Fibroblast of skin of back (primary cell): Measurements from ENCODE around the gene TSTD1. TPM values are rescaled to one million over a fixed set of nuclear protein-coding genes. Genes with fewer than 3 reads are reported as not detected.

Experiments
- DNase-seq: peaks from one replicate; pipeline ENCODE4 v3.0.0-alpha.2; 2013
- polyA plus RNA-seq, 2 experiments: library from polyadenylated mRNA; unstranded; fragments of 120-200 nt; gene quantifications; one replicate each; pipeline ENCODE4 v1.2.1, GENCODE V29; 2013; ENCODE audit not compliant: insufficient read length in 2 of 2

TSTD1 gene, protein sequence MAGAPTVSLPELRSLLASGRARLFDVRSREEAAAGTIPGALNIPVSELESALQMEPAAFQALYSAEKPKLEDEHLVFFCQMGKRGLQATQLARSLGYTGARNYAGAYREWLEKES
- polyA plus RNA-seq (2013, experiment 1 of 2; ENCODE audit: insufficient read length), result not detected
- polyA plus RNA-seq (2013, experiment 2 of 2; ENCODE audit: insufficient read length), result not detected

DNA sequence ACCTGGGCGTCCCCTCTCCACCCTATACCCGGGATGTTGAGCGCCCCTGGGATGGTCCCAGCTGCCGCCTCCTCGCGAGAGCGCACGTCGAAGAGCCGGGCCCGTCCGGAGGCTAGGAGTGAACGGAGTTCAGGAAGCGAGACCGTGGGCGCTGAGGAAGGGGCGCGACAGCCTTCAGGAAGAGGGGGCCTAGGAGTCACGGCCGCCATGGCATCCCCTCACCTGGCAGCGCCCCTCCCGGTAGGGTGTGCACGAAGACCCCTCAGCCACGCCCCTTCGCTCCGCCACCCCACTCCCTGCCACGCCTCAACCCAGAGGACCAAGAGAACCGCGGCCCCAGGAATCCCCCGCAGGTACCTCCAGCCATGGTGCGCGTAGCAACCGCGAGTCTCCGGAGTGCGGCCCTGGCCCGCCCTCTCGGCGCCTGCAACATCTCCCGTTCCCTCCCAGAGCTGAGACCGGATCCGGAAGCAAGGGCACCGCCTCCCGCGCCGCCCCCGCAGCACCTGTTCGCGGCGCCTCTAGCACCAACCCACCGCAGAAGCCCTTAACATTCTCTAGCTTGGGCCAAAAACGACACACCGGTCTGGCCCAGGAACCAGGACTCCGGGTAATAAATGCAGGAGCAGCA lies at the start of gene TSTD1:
Gene TSTD1 (minus strand): TSS at position 442 of the 631 bp plus-strand sequence. CDS start 75 bp downstream, at position 367.
- DNase-seq, result no peak

DNA sequence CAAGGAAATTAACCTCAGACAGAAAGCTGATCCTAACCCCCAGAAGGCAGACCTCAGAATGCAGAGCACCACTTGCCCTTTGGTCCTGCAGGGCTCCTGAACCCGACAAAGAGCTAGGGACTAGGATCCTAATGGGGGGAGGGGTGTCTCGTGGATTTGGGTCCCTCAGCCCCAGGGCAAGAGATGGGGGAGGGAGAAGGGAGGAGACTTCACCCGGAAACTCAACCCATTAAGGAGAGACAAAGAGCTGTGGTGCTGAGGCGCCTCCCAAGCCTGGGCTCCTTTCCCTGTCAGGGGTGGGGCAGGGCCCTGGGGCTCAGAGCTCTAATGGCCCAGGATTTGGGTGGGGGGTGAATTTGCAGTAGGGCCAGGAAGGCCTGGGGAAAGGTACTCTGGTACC lies 47.7 kb upstream of the TSTD1 start:
- no peak for DNase-seq

DNA sequence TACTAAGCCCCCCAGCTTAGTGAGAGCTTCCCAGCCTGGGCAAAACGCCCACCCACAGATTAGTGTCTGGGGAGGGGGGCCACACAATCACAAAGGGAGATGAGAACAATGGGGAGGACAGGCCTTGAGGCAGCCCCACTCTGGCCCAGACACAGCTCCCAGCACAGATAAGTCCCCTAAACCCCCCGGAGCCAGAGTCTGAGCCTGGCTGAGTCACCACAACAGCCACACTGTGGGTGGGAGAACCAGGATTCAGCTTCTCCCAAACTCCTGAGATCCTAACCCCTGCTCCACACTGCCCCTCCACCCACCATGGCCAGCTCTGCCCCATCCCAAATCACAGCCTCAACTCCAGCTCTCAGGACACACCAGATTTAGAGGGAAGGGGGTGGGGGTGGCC lies 46.4 kb upstream of the TSTD1 start:
- peak; percentile 34 for DNase-seq

DNA sequence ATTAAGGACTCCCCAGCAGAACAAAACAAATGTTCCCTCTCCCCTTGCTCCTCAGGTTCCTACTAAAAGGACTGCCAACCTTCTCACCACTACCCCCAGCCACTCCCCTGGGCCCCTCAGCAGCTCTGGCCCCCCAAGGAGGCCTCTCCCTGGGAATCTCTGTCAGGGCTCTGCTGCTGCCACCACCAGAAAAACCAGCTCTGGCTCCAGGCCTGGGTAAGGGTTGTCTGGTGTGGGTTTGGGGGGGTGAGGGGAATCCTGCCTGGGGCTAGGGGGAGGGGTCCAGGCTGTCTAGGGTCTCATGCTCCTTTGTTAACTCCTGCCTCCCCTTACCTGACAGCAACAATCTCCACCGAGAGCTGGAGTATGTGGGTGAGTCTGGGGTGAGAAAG lies 45.8 kb upstream of the TSTD1 start:
- DNase-seq, result no peak

DNA sequence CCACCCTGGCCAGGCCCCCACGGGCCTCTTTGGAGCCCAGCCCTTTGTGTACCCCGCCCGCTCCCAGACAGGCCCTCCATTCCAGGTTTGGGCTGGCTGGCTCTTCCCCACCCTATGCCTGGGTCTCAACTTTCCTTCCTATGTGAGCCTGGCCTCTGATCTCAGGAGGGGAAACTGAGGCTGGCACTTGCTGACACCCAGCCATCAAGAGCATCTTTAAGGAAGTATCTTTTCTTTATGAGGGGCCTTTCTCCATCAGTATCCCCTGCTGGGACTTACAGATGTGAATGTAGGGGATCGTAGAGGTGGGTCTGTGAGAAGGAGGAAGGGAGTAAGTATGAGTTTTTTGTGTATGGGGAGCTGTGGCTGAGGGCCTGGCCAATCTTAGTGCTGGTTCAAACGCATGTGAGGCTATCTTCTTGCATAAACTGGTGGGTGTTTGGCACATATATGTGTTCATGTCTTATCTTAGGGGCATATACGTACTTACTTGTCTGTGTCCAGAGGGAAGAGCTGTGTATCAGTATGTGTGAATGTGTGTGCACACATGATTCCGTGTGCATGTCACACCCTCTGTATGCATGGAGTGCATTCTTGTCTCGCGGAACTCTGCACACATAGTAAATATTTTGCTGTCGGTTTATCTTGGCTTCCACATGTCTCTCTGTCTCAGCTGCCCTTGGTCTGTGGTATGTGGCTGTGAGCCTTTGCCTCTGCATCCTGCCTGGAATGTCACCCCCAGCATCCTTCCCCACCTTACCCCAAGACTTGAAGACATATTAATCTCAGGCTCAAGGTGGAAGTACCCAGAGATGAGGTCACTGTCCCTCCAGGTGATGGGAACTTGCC lies 45.2 kb upstream of the TSTD1 start:
- no peak for DNase-seq

DNA sequence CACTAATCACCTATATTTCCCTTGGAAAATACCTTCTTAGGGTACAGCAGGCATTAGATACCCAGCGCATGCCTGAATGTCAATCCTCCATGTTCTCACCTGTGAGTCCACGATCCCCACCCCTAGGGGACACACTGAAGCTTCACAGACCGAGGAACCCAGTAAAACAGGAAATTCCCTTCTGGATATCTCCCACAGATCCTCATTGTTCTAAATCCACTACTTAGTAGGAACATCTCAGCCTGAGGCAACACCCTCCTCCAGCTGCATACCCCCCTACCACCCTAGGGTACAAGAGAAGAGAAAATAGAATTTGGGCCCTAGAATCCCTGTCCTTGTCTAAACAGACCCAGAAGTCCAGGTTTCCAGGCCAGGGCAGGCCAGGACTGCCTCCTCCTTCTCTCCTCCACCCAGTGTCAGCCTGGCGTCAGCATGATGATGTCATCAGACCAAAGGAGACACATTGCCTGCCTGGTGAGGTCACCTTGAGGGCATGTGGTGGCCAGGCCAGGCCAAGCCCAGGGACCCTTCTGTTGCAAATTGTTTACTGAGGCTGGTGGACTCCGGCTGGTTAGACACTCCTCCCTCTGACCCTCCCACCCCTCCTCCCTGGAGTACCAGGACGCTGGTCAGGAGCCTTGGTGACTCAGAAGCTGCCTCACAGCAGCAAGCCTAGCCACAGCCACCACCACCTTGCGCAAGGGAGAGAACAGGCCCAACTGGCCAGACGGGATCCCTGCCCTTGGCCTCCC lies 44.4 kb upstream of the TSTD1 start:
- peak; percentile 81 for DNase-seq

DNA sequence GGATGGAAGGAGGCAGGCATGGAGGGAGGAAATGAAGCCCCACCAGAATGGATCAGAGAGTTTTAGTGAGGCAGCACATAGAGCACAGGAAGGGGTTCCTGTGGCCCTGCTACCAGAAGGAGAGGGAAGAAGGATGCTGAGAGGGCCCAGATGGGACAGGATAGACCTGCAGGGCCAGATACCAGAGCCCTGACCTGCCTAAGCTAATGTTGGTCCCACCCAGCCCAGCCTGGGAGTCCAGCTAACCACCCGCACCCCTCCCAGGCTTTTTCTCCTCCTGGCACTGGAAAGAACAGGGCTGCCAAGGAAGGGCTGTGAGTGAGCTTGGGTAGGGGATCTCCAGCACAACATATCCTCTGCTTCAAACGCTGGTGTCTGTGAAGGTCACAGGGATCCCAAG lies 43.7 kb upstream of the TSTD1 start:
- no peak for DNase-seq

DNA sequence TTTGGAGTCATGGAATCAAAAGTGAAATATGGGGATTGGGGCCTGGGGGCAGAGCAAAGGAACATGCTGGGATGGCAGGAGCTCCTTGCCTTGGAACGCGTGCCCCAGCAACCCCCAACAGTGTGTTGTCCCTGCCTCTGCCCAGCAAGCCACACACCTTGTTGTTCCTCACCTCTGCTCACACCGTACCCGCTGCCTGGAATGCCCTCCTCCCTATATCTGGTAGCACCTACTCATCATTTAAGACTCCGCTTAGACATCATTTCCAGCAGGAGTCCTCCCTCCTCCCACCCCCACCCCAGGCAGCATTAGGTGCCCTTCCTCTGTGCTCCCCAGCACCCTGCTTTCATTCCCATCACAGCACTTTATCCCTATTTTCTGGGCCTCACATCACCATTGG lies 42.8 kb upstream of the TSTD1 start:
- no peak for DNase-seq

DNA sequence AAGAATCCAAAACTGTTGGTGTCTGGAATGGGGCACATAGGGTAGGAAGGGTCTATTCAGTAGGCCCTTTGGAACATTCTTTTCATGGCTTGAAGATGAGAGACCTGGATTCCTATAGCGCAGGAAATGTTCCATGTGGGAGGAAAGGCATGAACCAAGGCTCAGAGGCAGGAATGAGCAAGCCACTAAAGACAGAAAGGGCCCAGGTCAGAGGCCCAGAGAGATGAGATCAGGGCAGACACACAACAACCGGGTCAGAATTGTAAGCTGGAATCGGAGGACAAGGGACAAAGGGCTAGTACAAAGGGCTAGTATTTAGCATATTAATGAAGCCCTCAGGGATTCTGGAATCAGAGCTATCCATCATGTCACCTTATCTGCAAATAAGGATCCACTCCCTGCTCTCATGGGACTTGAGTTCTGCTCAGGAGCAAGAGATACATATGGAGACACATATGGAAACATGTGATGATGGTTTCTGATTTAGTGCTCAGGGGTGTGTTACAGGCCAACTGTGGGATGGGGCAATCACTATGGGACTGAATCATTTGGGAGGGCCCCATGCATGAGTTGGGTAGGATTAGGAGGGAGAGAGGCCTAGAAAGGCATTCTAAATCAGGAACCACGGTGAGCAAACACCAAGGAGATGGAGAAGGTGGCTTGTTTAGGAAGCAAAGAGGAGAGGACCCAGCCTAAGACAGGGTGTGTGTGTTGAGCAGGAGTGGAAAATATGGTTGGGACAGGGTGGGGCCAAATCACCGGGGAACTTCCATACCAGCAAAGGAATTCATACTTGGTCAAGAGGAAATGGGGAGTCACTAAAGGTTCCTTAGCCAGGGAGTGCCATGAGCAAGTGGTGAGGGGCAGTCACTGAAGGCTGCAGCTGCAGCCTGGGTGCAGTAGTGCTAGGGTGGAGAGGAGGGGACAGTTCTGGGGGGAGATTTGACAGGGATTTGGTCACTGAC lies 42.0 kb upstream of the TSTD1 start:
- peak; percentile 40 for DNase-seq

DNA sequence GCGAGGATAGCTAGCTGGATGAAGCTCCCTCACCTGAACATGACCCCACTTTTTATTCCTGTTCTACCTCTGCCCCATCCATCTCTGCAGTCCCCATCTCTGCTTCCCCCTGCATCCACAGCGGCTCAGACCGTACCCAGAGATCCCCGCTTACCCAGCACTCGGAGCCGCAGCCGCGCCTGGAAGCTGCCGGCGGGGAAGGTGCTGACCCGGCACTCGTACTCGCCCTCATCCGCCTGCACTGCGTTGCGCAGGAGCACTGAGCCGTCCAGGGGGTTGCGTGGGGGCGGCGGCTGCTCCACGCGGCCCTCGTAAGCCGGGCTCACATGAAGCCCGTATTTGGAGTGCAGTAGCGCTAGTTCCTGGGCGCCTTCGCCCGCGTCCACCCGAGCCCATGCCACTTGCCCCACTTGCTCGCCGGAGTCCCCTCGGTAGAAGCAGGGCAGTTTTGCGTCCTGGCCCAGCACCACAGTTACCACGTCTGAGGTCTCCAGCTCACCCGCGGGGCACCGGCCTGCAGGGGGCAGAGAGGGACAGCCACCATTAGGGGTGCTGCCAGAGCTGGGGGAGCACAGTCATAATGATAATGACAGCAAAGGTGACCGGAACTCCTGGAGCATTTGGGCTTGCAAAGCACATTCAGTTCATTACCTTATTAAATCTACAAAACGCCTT lies 40.8 kb upstream of the TSTD1 start:
- DNase-seq, result no peak

DNA sequence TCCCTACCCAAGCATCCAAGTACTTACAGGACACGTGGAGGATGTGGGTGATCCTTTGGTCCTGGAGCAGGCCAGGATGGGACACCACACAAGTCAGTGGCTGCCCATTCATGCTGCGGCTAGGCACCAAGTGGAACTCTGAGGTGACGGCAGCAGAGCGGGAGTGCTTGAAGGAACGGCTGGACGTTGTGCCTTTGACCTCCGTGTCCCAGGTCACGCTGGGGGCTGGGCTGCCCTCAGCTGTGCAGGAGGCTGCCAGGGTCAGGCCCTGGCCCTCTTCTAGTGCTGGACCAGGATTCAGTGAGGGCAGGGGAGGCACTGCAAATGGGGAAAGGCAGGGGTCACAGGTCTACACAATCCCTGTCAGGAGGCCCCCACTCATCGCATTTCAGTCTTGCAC lies 38.7 kb upstream of the TSTD1 start:
- no peak for DNase-seq

DNA sequence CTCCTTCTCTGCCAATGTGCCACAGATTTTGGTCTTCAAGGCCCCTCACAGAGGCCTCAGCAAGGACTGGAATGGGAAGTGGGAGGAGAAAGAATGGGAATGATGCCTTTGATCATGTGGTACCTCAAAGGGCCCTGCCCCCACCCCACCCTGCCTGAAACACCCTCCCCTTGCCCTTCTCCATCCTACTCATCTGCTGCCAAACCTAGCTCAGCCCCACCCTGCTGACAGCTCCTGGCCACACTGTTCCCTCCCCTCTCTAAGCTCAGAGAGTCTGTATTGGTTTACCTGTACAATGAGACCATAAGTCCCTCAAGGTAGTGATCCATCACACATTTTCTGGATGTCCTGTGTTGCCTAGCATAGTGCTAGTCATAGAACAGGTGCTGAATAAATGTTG lies 37.6 kb upstream of the TSTD1 start:
- DNase-seq, result no peak

DNA sequence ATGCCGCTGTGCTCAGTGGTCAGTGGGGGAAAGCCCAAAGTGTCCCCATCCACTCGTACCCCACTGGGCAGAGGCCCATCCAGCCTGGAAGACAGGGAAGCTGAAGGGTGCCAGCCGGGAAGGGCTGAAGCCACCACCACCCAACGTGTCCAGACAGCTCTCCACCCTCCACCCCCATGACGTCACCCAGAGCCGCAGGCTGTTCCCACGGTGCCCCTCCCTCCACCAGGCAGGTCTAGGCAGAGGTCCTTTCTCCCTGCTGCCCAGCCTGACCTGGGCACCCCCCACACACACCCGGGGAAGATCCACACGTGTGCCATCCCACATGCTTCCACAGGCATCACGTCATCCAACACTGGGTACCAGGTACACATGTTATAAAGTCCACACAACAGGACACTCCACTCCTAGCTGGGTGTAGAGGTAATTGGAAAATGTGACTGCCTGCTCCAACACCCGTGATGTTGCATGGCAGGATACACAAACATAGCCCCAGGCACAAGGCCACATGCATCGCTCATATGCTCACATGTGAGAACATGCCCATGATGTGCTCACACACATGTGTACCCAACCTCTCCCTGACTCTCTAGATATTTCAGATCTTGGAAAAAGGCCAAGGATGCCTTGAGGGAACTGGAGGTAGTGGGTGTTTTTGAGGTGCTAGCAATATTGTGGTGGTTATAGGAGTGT lies 36.1 kb upstream of the TSTD1 start:
- DNase-seq, result no peak

DNA sequence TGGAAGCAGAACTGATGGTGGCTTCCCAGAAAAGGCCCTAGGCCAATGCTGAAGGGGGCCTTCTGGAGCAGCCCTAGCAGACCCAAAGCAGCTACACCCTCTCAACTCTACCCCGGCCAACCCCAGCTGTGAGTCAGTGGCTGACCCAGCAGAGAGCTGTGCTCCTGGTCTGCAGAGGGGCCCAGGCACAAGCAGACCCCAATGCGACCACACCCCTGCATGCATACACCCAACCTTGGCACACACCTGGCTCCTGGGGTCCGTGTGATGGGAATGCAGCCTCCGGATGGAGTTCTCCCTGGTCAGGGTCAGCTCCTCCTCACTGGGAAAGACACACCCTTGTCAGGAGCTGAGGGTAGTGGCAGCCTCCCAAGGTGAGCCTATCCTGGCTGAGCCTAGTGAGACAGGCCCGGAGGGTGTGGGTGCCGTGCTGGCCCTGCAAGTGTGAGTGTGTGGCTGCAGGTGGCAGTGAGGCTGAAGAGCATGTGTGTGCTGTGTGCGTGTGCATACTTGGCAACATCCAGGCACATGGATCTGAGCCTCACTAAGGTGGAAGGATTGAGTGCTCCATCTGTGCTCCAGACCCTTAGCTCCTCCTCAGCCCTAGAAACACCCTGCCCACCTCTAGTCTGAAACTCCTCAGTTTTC lies 34.8 kb upstream of the TSTD1 start:
- no peak for DNase-seq

DNA sequence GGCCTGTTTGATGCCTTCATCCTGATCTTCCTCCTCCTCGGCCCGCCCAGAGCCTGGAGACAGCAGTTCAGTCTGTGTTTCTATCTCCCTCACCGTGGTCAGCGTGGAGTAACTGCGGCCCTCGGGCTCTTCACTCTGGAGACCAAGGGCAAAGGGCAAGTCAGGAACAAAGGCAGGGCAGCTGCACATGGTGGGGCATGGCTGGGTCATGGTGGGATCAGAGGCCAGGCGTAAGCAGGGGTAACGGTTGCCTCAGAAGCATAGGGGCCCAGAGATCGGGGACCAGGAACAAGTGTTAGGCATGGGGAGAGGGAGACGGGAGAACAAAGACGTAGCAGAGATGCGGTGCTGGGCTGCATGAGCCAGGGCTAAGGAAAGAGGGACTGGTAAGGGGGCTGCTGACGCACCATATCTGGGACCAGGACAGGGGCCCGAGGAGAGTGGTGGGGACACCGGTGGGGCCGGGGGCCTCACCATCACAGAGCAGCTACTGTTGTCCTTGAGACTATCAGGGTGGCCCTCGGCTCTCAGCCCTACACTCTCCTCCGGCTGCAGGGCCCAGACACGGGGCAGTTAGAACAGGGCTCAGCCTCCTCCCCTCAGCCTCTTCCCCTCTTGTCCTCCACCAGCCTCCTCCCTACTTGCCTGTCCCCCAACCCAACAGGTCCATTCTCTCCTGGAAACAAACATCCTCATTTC lies 34.1 kb upstream of the TSTD1 start:
- DNase-seq, result no peak

DNA sequence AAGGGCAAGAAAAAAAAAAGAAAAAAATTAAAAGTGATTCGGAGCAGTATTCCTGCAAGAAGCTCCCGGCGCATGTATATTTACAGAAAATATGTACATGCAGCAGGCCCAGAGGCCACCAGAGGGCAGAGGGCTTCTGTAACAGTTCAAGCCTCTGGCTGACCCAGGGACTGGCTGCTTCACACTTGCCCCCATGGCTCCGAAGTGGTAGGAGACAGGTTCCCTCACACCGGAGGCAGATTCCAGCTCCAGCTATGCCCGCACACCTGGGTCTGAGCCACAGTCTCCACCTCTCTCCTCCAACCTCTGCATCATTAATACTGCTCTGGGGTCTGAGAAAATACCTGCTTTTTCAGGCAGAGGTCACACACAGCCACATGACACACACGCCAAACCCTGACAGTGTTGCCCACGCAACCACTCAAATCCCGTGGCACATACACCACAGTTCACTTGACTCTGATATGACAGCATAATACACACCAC lies 33.2 kb upstream of the TSTD1 start:
- DNase-seq, result peak; percentile 42

DNA sequence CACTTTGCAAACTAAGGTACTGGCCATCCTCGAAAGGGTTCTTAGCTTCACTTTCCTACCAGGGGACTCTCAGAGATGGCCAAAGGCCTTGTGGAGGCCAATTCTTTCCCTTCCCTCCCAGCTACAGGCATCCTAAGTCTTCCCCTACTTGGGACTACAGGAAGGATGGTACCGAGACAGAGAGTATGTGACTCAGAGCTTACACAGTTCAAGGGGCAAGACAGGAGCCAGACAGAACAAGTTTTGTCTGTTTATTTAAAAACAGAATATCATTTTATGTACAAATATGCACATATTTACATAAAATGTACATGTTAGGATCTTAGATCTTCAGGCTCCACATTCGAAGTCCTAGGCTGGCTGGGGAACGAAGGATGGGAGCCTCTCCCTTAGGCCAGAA lies 32.0 kb upstream of the TSTD1 start:
- DNase-seq, result no peak

DNA sequence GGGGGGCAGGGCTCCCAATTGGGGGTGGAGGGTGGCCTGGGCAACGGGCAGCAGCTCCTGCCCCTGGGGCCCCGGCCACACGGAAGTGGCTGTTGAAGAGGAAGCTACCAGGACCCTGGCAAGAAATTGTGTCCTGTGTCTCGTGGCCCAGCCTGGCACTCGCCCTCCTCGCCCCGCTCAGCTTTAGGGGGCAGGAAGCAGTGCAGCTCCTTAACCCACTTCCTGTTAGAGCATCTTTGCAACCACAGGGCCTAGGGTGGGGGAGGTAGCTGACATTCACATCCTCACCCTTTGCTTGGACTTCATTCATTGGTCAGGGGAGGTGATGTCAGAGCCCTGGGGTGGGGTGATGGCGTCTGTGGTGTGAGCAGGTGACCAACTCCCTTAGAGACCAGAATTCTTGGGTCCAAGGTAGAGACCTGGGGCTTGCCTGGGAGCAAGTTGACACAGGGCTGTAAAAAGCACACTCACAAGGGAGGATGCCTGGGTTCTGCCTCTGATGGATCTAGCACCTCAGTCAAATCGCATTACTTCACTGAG lies 31.0 kb upstream of the TSTD1 start, which contains the start of gene ARHGAP30:
Gene ARHGAP30 (minus strand): TSS at position 161 of the 540 bp plus-strand sequence. CDS start 267 bp downstream, outside the sequence.
- DNase-seq, result no peak

DNA sequence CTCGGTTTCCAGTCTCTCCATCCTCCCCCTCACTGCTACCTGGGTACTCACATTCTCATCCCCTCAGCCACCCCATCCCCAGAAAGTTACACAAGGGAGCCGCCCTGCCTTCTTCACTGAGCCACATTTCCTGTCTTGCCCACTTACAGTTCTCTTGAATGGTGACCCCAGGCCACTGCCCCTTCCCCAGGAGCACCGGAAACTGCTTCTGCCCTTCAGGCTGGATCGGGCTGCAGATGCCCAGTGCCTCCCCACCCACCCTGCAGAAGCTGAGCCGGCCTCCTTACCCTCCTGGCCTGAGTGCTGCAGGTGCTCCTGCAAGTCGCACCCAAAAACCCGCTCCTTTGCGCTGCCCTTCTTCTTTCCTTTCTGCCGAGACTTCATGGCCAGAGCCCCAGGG lies 30.5 kb upstream of the TSTD1 start:
- DNase-seq, result no peak
